KMS-11 (cell line): Measurements from ENCODE around the gene ATP1A1.

Experiments
- H2AFZ ChIP-seq: fragments of 200-600 bp; sonication (generic); 2 replicates; pipeline ENCODE4 v1.6.1; 2016; ENCODE audit warnings: antibody characterized with exemption, mixed run types, low read depth
- H3K27ac ChIP-seq: fragments of 200-600 bp; sonication (generic); 2 replicates; pipeline ENCODE4 v1.6.1; 2016; ENCODE audit warnings: mild to moderate bottlenecking, mixed run types
- H3K27me3 ChIP-seq: fragments of 200-600 bp; sonication (generic); 2 replicates; pipeline ENCODE4 v1.6.1; 2017; ENCODE audit warnings: mild to moderate bottlenecking, low read depth, mixed run types, moderate library complexity; ENCODE audit not compliant: insufficient read depth
- H3K36me3 ChIP-seq: fragments of 200-600 bp; sonication (generic); 2 replicates; pipeline ENCODE4 v1.6.1; 2017; ENCODE audit warnings: mild to moderate bottlenecking, mixed run types; ENCODE audit not compliant: insufficient read depth
- H3K4me1 ChIP-seq: fragments of 200-600 bp; sonication (generic); 2 replicates; pipeline ENCODE4 v1.6.1; 2016; ENCODE audit warnings: mild to moderate bottlenecking, low read depth, mixed run types; ENCODE audit not compliant: poor library complexity, severe bottlenecking
- H3K4me2 ChIP-seq: fragments of 200-600 bp; sonication (generic); 2 replicates; pipeline ENCODE4 v1.7.0; 2016; ENCODE audit warnings: mild to moderate bottlenecking, mixed run types
- H3K4me3 ChIP-seq: fragments of 200-600 bp; sonication (generic); IDR thresholded peaks from 2 replicates; pipeline ENCODE4 v1.6.1; 2017; ENCODE audit warnings: low read depth, low read length, mixed read lengths; ENCODE audit not compliant: insufficient read depth
- H3K79me2 ChIP-seq: fragments of 200-600 bp; sonication (generic); 2 replicates; pipeline ENCODE4 v1.6.1; 2016; ENCODE audit warnings: low read depth, mixed run types; ENCODE audit not compliant: insufficient read depth
- H3K9ac ChIP-seq: fragments of 200-600 bp; sonication (generic); 2 replicates; pipeline ENCODE4 v1.6.1; 2016; ENCODE audit warnings: mild to moderate bottlenecking, mixed run types
- H4K20me1 ChIP-seq: fragments of 200-600 bp; sonication (generic); 2 replicates; pipeline ENCODE4 v1.6.1; 2016; ENCODE audit warnings: mild to moderate bottlenecking, mixed run types; ENCODE audit not compliant: insufficient read depth
- TF ChIP-seq, protein P1 (sequence below): fragments of 200-600 bp; sonication (generic); conservative IDR thresholded peaks from 2 replicates; pipeline ENCODE4 v1.6.1; 2017; ENCODE audit warnings: low read depth, mild to moderate bottlenecking, antibody characterized with exemption, low read length, moderate library complexity, mixed read lengths

ATP1A1 gene

DNA sequence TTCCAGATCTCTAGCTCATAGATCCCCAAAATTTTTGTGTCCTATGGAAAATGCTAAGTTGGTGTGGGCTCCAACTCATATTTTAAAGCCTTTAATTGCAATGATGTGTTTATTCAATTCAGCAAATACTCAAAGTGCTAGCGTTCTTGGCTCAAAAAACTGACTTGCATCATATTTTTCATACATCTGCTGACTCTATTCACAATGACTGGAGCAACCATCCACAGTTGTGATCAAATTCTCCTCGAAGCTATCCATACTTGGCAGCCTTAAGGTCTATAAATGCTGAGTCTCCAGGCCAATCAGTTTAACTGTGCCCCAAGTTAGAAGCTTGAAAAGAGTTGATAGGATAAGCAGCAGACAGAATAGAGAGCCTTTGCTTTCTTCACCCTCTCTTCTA lies 2.9 kb upstream of the ATP1A1 start:
- TF ChIP-seq, protein P1, sequence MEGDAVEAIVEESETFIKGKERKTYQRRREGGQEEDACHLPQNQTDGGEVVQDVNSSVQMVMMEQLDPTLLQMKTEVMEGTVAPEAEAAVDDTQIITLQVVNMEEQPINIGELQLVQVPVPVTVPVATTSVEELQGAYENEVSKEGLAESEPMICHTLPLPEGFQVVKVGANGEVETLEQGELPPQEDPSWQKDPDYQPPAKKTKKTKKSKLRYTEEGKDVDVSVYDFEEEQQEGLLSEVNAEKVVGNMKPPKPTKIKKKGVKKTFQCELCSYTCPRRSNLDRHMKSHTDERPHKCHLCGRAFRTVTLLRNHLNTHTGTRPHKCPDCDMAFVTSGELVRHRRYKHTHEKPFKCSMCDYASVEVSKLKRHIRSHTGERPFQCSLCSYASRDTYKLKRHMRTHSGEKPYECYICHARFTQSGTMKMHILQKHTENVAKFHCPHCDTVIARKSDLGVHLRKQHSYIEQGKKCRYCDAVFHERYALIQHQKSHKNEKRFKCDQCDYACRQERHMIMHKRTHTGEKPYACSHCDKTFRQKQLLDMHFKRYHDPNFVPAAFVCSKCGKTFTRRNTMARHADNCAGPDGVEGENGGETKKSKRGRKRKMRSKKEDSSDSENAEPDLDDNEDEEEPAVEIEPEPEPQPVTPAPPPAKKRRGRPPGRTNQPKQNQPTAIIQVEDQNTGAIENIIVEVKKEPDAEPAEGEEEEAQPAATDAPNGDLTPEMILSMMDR, result no peak
- H2AFZ ChIP-seq, result no peak overlapping the region
- no peak overlapping the region for H3K9ac ChIP-seq
- H3K36me3 ChIP-seq, result no peaks in the 10 kb centered on the region
- peaks cover 30% of the 10 kb centered on the region for H3K4me1 ChIP-seq
- H3K27ac ChIP-seq, result no peak overlapping the region
- no peaks in the 10 kb centered on the region for H4K20me1 ChIP-seq
- no peak overlapping the region for H3K4me2 ChIP-seq
- H3K79me2 ChIP-seq, result peaks cover 16% of the 10 kb centered on the region
- no peaks in the 10 kb centered on the region for H3K27me3 ChIP-seq
- no peak overlapping the region for H3K4me3 ChIP-seq

DNA sequence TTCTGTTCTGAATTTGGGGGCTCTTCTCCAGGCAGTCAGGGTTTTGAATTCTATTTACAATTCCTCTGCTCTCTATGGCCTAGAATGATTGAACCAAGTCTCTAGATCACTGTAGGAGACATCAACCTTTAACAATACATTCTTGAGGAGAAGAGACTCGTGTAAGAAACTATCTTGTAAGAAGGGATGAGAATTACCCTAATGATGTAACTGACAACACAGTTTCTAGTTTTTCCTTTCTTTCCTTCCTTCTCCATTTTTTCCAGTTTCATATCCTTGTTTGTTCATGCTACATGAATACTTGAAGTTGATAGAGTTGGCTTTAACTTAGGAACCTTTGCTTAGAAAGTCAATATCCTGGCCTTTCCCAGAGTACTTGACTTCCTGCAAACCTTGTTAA lies 1.3 kb upstream of the ATP1A1 start:
- H3K79me2 ChIP-seq, result peaks cover 32% of the 10 kb centered on the region
- no peak overlapping the region for H3K4me3 ChIP-seq
- no peak overlapping the region for H2AFZ ChIP-seq
- no peak overlapping the region for H3K27ac ChIP-seq
- H3K9ac ChIP-seq, result no peak overlapping the region
- H3K27me3 ChIP-seq, result no peaks in the 10 kb centered on the region
- no peaks in the 10 kb centered on the region for H3K36me3 ChIP-seq
- H3K4me1 ChIP-seq, result peaks cover 28% of the 10 kb centered on the region
- TF ChIP-seq, protein P1, result no peak
- H4K20me1 ChIP-seq, result no peaks in the 10 kb centered on the region
- H3K4me2 ChIP-seq, result no peak overlapping the region

DNA sequence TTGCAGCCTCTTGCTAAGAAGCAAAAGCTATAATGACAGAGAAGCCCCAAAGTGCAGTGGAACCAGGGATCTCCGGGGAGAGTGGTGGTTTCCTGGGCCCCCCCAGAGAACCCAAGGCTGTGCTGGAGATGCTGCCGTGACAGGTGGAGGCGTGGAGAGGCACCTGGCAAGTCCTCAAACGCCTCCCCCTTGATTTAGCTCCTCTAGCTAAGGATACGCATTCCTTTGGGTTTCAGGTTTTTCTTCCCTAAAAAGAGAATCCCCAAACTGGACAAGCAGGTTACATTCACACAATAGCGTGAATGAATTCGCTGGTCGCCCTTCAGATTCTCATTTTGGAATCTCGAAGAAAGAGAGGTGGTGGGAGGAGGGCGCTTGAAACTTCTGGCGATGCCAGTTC lies 853 bp upstream of the ATP1A1 start:
- Histone ChIP-seq H3K4me1 (peaks cover 28% of the 10 kb centered on the region), H3K4me2 (no peak overlapping the region; the same call in 1 of the 2 replicates), H2AFZ (peak overlapping the region; percentile 71; the same call in 1 of the 2 replicates), H3K27me3 (no peaks in the 10 kb centered on the region), H3K79me2 (peaks cover 36% of the 10 kb centered on the region), H3K36me3 (no peaks in the 10 kb centered on the region), H3K4me3 (peak overlapping the region; percentile 50), H4K20me1 (no peaks in the 10 kb centered on the region), H3K9ac (no peak overlapping the region), H3K27ac (no peak overlapping the region)
- TF ChIP-seq, protein P1, result no peak

DNA sequence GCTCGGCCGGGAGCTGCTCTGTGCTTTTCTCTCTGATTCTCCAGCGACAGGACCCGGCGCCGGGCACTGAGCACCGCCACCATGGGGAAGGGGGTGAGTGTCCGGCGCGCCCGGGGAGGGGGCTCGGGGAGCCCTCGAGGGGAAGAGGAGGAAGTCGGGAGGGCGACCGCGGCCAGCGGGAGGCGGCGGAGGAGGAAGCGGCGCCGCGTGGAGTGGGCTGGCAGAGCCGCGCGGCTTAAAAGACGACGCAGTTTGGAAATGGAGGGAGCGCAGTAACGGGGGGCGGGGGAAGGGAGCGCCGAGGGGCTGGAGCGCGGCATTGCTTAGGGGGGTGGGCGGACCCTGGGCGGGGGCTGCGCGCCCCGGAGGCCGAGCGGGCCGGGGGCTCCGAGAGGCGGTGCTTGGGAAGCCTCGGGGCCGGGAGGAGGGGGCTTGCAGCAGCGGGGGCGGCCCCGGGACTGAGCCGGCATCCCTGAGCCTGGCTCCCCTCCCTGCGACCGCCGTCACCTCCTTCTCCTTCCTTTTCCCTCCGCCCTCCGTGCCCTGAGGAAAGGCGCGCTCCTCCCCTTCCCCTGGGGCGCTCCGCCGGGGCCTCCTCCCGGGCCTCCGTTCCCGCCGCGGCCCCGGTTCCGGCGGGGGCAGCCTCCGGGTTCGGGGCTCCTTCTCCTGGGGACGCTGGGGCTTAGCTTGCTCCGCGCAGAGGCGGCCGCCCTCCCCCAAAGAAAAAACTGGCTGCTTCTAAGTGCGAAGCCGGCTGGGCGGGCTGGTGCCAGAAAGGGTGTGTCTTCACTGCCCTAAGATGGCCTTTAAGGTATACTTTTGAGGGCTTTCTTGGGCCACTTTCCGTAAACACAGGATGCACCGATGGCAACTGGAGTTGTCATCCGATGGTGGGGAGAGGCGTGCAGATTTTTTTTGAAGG lies 648 bp downstream of the ATP1A1 start:
- H3K36me3 ChIP-seq, result no peaks in the 10 kb centered on the region
- TF ChIP-seq, protein P1, result no peak
- H4K20me1 ChIP-seq, result peaks cover 7% of the 10 kb centered on the region
- peaks cover 28% of the 10 kb centered on the region for H3K4me1 ChIP-seq
- H3K9ac ChIP-seq, result peak overlapping the region; percentile 93
- peaks cover 51% of the 10 kb centered on the region for H3K79me2 ChIP-seq
- H3K4me3 ChIP-seq, result no peak overlapping the region
- no peaks in the 10 kb centered on the region for H3K27me3 ChIP-seq
- peak overlapping the region; percentile 98 for H3K4me2 ChIP-seq
- peak overlapping the region; percentile 75 for H3K27ac ChIP-seq
- no peak overlapping the region for H2AFZ ChIP-seq
